ENCODE measurements around the gene MATR3. TPM values are rescaled to one million over a fixed set of nuclear protein-coding genes. Genes with fewer than 3 reads are reported as not detected.

The MATR3 gene
- total RNA-seq, 4 donors from 2014 or later, result 343 to 366 (median 354) TPM

DNA sequence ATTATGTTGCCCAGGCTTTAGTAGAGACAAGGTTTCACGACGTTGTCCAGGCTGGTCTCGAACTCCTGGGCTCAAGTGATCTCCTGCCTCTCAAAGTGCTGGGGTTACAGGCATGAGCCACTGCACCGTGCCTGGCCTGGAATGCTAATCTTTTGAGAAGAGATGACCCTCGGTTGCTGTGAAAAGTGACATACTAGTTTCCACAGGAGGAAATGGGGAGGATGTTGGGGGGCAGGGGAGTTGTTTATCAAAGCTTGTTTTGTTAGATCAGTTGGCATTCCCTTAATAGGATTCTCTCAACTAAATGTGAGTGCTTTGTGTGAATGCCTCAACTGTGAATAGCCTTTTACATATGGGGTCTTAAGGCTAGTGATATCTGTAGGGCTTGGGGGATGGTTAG lies 16.4 kb upstream of the MATR3 start:
- DNase-seq, result no peak
- Histone ChIP-seq H3K4me1 (peaks cover 12 to 24% of the 10 kb centered on the region in 2 donors), H3K27me3 (no peaks in the 10 kb centered on the region), H3K27ac (no peak overlapping the region), H3K4me3 (replicated peaks in 1 of 3) (no peak overlapping the region), H3K36me3 (no peaks in the 10 kb centered on the region), H3K9me3 (no peaks in the 10 kb centered on the region)
- intact Hi-C loops (cut with DNase I), result no loop called here
- TF ChIP-seq POLR2A (IDR thresholded peaks at IDR 0.05), result no peak
- TF ChIP-seq, protein P1, sequence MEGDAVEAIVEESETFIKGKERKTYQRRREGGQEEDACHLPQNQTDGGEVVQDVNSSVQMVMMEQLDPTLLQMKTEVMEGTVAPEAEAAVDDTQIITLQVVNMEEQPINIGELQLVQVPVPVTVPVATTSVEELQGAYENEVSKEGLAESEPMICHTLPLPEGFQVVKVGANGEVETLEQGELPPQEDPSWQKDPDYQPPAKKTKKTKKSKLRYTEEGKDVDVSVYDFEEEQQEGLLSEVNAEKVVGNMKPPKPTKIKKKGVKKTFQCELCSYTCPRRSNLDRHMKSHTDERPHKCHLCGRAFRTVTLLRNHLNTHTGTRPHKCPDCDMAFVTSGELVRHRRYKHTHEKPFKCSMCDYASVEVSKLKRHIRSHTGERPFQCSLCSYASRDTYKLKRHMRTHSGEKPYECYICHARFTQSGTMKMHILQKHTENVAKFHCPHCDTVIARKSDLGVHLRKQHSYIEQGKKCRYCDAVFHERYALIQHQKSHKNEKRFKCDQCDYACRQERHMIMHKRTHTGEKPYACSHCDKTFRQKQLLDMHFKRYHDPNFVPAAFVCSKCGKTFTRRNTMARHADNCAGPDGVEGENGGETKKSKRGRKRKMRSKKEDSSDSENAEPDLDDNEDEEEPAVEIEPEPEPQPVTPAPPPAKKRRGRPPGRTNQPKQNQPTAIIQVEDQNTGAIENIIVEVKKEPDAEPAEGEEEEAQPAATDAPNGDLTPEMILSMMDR (IDR thresholded peaks at IDR 0.05), result no peak
- WGBS, 2 donors, result 63 to 71% methylated on average over 5 of the region's 5 CpGs

DNA sequence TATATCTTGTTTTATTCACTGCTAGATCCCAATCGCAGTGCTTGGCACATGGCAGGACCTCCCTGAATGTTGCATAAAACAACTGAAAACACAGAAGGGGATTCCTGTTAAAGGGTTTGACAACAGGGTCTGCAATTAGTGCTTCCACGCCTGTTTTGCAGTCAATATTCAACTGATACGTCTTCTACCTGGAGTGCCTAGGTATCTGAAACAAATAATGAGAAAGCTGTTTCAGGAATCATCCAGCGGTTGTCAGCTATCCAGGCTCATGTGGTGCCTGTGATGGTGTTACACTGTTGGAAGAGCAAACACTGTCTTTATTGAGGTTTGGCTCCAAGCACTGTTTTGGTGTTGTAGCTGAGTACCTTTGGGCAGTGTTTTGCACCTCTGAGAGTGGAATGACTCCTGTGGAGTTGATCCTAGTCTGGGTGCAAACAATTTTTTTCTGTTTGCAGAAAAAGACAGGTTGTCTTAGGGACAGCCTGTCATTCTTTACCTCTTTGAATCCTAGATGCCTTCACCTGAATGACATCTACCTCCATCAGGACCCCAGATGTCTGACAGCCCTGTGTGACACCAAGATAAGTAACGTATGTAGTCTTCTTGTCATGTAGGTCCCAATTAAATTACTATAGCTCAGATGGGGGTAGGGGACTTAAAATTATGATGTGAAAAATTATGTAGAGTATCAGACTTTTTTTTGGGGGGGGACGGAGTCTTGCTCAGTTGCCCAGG lies 14.8 kb upstream of the MATR3 start:
- Histone ChIP-seq H3K36me3 (peaks cover 0 to 2% of the 10 kb centered on the region in 2 donors), H3K27me3 (no peaks in the 10 kb centered on the region), H3K4me3 (replicated peaks in 1 of 3) (no peak overlapping the region), H3K9me3 (no peaks in the 10 kb centered on the region), H3K27ac (no peak overlapping the region), H3K4me1 (peaks cover 12 to 17% of the 10 kb centered on the region in 2 donors)
- intact Hi-C loops (cut with DNase I), result no loop called here
- WGBS, 2 donors, result 91 to 97% methylated on average over 6 of the region's 6 CpGs
- DNase-seq, result no peak
- TF ChIP-seq, protein P1 (IDR thresholded peaks at IDR 0.05), result no peak
- TF ChIP-seq POLR2A (IDR thresholded peaks at IDR 0.05), result no peak

DNA sequence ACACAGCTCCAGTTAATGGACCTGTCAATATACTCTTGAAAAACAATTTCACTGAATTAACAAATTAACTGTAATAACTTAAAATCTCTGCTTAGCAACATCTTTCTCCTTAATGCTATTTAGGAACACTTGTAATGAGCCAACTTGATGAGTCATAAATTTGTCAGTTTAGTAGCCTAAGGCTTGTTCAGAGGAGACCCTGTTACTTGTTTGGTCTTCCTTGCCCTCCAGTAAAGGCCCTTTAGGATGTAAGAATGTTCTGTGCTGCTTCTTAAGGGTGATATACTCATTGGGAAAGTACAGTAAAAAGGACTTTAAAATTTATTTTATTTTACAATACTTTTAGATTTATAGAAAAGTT lies 11.4 kb upstream of the MATR3 start:
- Histone ChIP-seq H3K27ac (no peak overlapping the region), H3K4me1 (no peaks in the 10 kb centered on the region), H3K9me3 (no peaks in the 10 kb centered on the region), H3K27me3 (no peaks in the 10 kb centered on the region), H3K36me3 (peaks cover 0 to 2% of the 10 kb centered on the region in 2 donors), H3K4me3 (replicated peaks in 1 of 3) (no peak overlapping the region)
- TF ChIP-seq, protein P1 (IDR thresholded peaks at IDR 0.05), result no peak
- TF ChIP-seq POLR2A (IDR thresholded peaks at IDR 0.05), result no peak
- no peak for DNase-seq
- intact Hi-C loops (cut with DNase I), result no loop called here

DNA sequence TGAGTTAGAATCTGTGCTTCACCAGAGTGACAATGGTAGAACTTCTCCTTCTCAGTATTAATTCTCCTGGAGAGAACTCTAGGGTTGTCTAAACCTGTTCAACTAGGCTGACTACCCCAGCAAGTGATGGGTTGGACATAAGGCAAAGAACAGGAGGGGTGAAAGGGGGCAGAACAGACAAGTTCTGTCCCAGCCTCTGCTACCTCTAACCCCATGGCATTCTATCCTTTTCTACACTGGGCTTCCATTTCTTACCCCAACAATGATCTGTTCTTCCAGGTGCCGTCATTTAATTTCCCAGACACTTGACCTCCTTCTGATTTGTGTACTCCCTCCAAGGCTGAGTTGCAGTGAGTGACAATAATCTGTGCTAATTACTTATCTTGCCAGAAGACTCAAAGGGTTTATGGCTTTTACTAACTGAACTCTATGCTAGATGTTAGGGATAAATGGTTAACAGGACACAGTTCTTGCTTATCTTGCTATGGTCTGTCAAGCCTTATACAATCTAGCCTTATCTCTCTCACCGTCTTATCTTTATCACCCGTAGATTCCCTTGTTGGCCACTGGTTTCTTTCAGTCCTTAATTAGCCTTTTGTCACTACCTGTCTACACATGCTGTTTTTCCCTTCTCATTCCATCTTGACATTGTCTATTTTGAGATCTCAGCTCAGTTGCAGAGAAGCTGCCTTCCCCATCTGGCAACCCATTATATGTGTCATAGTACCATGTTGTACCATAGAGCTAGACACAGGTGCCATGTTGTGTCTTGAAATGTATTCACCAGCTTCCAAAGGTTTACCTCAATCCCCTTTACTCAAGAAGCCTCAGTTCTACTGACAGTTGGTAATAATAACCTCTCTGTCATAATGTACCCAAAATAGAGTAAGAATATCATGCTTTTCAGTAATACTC lies 10.0 kb upstream of the MATR3 start:
- no peaks in the 10 kb centered on the region for H3K9me3 ChIP-seq
- peaks cover 0 to 2% of the 10 kb centered on the region in 2 donors for H3K36me3 ChIP-seq
- no peaks in the 10 kb centered on the region for H3K27me3 ChIP-seq
- DNase-seq, result no peak
- H3K4me1 ChIP-seq, result no peaks in the 10 kb centered on the region
- no peak for TF ChIP-seq POLR2A (IDR thresholded peaks at IDR 0.05)
- TF ChIP-seq, protein P1 (IDR thresholded peaks at IDR 0.05), result no peak
- H3K4me3 ChIP-seq (replicated peaks in 1 of 3), result no peak overlapping the region
- intact Hi-C loops (cut with DNase I), result no loop called here
- no peak overlapping the region for H3K27ac ChIP-seq
- 31 to 68% methylated on average over 3 of the region's 3 CpGs for WGBS, 2 donors

DNA sequence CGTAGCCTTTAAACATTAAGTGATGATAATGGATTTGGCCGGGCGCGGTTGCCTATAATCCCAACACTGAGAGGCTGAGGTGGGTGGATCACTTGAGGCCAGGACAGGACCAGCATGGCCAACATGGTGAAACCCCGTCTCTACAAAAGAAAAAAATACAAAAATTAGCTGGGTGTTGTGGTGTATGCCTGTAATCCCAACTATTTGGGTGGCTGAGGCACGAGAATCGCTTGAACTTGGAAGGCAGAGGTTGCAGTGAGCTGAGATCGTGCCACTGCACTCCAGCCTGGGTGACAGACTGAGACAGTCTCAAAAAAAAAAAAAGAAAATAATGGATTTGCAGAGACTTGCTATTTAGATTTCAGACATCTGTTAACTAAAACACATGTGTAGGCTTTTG lies 9.2 kb upstream of the MATR3 start:
- Histone ChIP-seq H3K27me3 (no peaks in the 10 kb centered on the region), H3K27ac (no peak overlapping the region), H3K4me1 (no peaks in the 10 kb centered on the region), H3K9me3 (no peaks in the 10 kb centered on the region), H3K36me3 (peaks cover 0 to 2% of the 10 kb centered on the region in 2 donors), H3K4me3 (replicated peaks in 1 of 3) (no peak overlapping the region)
- TF ChIP-seq, protein P1 (IDR thresholded peaks at IDR 0.05), result no peak
- no peak for TF ChIP-seq POLR2A (IDR thresholded peaks at IDR 0.05)
- intact Hi-C loops (cut with DNase I), result no loop called here
- DNase-seq, result no peak
- WGBS, 2 donors, result 94 to 97% methylated on average over 8 of the region's 8 CpGs

Measured in thyroid gland (tissue), 4 donors.